Activated CD4-positive, CD25-positive, alpha-beta regulatory T cell (primary cell): ENCODE measurements around the gene SPPL2B.

Experiments used
- DNase-seq, 4 experiments: peaks; one replicate each; lab custom pipeline; 2025; lab: John Stamatoyannopoulos, UW

Gene SPPL2B

GRCh38 chr19:2355168-2356035 lies 26.9 kb downstream of the SPPL2B start:
- DNase-seq = no peak

GRCh38 chr19:2356036-2356646 lies 27.7 kb downstream of the SPPL2B start:
- no peak for DNase-seq

- no peak for DNase-seq
Measured at GRCh38 chr19:2357279-2358206, 29.1 kb downstream of the SPPL2B start.

GRCh38 chr19:2358548-2359173 lies 30.2 kb downstream of the SPPL2B start:
- DNase-seq = no peak

GRCh38 chr19:2359992-2360685 lies 31.7 kb downstream of the SPPL2B start, which contains the start of gene TMPRSS9:
Gene TMPRSS9, plus strand, starts transcription at chr19:2360265. Its CDS starts 29,521 bp downstream, at chr19:2389786.
- DNase-seq = no peak

- no peak for DNase-seq
Measured at GRCh38 chr19:2360833-2361232, 32.3 kb downstream of the SPPL2B start.

GRCh38 chr19:2361246-2362045 lies 33.0 kb downstream of the SPPL2B start:
- DNase-seq = no peak

- DNase-seq = no peak
Measured at GRCh38 chr19:2362046-2362969, 33.8 kb downstream of the SPPL2B start.

- no peak for DNase-seq
Measured at GRCh38 chr19:2362970-2363300, 34.5 kb downstream of the SPPL2B start.

GRCh38 chr19:2363419-2363818 lies 34.9 kb downstream of the SPPL2B start:
- DNase-seq = no peak

- no peak for DNase-seq
Measured at GRCh38 chr19:2365201-2365970, 36.9 kb downstream of the SPPL2B start.

- no peak for DNase-seq
Measured at GRCh38 chr19:2371656-2372055, 43.2 kb downstream of the SPPL2B start.

- no peak for DNase-seq
Measured at GRCh38 chr19:2372076-2372612, 43.7 kb downstream of the SPPL2B start.

- DNase-seq = no peak
Measured at GRCh38 chr19:2374808-2375207, 46.3 kb downstream of the SPPL2B start.

- DNase-seq = no peak
Measured at GRCh38 chr19:2375353-2376121, 47.1 kb downstream of the SPPL2B start.

GRCh38 chr19:2376784-2377519 lies 48.5 kb downstream of the SPPL2B start:
- no peak for DNase-seq

- no peak for DNase-seq
Measured at GRCh38 chr19:2380567-2380966, 52.1 kb downstream of the SPPL2B start.
